ENCODE results near the gene C18orf54.

Gene C18orf54

DNA sequence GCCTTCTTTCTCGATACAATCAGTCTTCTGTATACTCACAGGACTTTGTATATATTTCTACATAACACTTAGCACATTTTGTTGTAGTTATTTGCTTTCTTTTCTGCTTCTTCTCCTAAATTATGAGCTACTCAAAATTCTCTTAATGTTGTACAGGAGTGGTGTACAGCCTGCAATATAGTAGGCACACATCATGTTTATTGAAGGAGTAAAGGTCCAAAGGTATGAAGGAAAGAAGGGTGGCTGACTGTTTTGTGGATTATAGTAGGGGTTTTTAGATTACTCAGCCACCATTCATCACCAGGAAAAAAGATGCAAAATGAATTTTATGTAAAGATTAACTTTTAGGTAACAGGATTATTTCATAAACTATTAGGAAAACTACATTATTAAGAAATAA is 54.1 kb downstream of the C18orf54 start:
- no peak overlapping the region for H3K27ac ChIP-seq
- TF ChIP-seq, protein P1, sequence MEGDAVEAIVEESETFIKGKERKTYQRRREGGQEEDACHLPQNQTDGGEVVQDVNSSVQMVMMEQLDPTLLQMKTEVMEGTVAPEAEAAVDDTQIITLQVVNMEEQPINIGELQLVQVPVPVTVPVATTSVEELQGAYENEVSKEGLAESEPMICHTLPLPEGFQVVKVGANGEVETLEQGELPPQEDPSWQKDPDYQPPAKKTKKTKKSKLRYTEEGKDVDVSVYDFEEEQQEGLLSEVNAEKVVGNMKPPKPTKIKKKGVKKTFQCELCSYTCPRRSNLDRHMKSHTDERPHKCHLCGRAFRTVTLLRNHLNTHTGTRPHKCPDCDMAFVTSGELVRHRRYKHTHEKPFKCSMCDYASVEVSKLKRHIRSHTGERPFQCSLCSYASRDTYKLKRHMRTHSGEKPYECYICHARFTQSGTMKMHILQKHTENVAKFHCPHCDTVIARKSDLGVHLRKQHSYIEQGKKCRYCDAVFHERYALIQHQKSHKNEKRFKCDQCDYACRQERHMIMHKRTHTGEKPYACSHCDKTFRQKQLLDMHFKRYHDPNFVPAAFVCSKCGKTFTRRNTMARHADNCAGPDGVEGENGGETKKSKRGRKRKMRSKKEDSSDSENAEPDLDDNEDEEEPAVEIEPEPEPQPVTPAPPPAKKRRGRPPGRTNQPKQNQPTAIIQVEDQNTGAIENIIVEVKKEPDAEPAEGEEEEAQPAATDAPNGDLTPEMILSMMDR (conservative IDR thresholded peaks at IDR 0.05), result no peak
- no peak for TF ChIP-seq ZFX (IDR thresholded peaks at IDR 0.05)

DNA sequence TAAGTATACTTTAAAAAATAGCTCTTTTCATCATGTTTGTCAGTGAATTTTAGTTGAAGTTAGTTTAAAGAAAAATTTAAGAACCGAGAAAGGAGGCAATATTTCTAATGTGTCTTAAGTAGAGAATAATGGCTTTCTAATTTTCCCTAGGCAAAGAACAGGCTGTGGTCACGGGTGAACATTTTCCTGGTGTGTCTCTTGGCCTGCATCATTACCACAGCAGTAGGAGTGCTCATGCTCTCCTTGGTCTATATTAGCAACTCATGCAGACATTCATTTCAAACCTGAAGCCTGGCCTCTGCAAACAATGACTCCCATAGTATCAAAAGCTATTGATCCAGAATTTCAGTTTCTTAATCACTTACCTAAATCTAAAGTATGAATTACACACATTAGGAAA is 57.4 kb downstream of the C18orf54 start:
- TF ChIP-seq ZFX (IDR thresholded peaks at IDR 0.05), result no peak
- TF ChIP-seq, protein P1 (conservative IDR thresholded peaks at IDR 0.05), result no peak
- H3K27ac ChIP-seq, result no peak overlapping the region

DNA sequence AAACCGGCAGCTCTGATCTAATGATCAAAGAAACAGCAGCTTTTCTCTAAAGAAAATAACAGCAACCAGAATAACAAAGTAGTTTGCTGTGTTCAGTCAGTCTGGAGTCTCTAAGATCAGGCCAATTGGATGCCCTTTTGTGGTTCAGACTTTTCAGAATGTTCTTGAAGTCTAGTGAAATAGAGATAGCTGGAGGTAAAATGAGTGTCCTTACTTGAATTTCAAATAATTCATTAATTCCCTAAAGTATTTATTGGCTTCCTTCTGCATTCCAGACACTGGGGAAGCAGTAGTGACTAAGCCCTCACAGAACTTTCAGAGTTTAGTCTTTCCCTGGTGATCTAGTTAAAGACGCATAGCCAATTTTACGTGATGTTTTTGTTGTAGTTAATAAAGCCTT is 58.7 kb downstream of the C18orf54 start:
- no peak for TF ChIP-seq ZFX (IDR thresholded peaks at IDR 0.05)
- TF ChIP-seq, protein P1 (conservative IDR thresholded peaks at IDR 0.05), result no peak
- H3K27ac ChIP-seq, result no peak overlapping the region

DNA sequence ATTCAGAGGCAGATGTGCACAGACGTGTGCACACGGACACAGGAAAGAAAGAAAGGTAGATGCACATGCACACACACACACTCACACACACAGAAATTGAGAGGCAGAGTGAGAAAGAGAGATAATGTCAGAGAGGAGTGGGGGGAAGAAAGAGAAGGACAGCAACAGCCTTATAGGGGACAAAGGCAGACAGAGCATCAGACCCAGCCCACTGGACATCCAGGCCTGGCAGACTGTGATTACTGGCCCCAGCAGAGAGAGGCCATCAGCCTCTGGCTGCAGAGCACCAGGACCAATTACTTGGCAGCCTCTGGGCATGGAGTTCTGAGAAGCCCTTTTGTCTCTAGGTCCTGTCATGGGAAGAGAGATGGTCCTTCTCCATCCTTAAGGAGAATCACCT is 66.1 kb downstream of the C18orf54 start:
- TF ChIP-seq, protein P1 (conservative IDR thresholded peaks at IDR 0.05), result no peak
- TF ChIP-seq ZFX (IDR thresholded peaks at IDR 0.05), result no peak
- H3K27ac ChIP-seq, result no peak overlapping the region; the same call in 1 of the 2 replicates

DNA sequence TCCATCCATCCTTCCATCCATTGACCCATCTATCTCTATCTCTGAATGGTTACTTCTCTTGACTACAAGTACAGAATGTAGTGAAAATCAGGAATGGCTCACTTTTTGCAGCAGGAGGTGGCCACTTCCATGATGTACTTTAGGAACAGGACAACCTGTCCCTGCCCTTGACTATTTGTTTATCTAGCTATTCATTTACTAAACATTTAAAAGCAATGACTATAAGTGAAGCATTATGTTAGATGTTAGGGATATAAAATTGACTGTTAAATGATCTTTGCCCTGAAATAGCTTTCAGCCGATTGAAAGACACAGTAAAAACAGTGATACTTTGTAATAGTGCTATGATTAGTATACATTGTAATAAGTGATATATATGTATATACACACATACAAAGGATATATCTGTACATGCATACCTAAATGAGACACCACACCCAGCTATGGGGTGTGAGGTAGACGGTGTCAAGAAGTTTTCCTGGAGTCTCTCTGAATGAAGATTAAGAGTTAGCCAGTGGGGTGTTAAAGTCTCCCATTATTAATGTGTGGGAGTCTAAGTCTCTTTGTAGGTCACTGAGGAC is 68.5 kb downstream of the C18orf54 start:
- TF ChIP-seq, protein P1 (conservative IDR thresholded peaks at IDR 0.05), result no peak
- no peak for TF ChIP-seq ZFX (IDR thresholded peaks at IDR 0.05)

More for the DNA sequence above, 68.5 kb downstream of the C18orf54 start:
- no peak overlapping the region for H3K27ac ChIP-seq

All from C4-2B (cell line).